WI38 (cell line): Measurements from ENCODE around the gene PAPSS1.
"Not testable (repeated sequence)": the region's sequence is repeated elsewhere in the genome, so short reads cannot be mapped to it uniquely, and the experiment has no call there.

ENCODE experiments used
- H3K4me3 ChIP-seq: 2 replicates; pipeline ENCODE4 v1.5.1; 2011; ENCODE audit warnings: low read depth, mild to moderate bottlenecking, control low read depth, low read length
- TF ChIP-seq, protein P1 (sequence below): IDR thresholded peaks from 2 replicates; pipeline ENCODE4 v1.5.1; 2012; ENCODE audit warnings: low read depth, mild to moderate bottlenecking, control low read depth, low read length

PAPSS1 gene

DNA sequence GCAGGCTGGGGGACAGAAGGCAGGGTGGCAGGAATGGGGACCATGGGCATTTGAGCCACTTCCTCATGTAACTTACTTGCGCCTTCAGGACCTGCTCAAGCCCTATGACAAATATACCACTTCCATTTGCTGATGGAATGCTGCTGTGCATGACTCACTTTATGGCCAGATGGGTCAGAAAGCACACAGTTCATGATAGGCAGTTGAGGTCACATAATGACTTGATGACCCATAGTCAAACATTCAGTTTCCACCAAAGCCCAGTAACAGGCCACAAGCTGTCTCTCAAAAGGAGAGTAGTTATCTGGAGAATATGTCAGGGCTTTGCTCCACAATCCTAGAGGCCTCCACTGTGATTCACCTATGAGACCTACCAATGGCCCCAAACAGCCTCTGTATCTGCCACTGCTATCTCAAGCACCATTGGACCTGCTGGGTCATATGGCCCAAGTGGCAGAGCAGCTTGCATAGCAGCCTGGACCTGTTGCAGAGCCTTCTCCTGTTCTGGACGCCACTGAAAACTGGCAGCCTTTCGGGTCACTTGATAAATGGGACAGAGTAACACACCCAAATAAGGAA, 5.3 kb upstream of the PAPSS1 start:
- TF ChIP-seq, protein P1, sequence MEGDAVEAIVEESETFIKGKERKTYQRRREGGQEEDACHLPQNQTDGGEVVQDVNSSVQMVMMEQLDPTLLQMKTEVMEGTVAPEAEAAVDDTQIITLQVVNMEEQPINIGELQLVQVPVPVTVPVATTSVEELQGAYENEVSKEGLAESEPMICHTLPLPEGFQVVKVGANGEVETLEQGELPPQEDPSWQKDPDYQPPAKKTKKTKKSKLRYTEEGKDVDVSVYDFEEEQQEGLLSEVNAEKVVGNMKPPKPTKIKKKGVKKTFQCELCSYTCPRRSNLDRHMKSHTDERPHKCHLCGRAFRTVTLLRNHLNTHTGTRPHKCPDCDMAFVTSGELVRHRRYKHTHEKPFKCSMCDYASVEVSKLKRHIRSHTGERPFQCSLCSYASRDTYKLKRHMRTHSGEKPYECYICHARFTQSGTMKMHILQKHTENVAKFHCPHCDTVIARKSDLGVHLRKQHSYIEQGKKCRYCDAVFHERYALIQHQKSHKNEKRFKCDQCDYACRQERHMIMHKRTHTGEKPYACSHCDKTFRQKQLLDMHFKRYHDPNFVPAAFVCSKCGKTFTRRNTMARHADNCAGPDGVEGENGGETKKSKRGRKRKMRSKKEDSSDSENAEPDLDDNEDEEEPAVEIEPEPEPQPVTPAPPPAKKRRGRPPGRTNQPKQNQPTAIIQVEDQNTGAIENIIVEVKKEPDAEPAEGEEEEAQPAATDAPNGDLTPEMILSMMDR = no peak
- H3K4me3 ChIP-seq = no peak overlapping the region

DNA sequence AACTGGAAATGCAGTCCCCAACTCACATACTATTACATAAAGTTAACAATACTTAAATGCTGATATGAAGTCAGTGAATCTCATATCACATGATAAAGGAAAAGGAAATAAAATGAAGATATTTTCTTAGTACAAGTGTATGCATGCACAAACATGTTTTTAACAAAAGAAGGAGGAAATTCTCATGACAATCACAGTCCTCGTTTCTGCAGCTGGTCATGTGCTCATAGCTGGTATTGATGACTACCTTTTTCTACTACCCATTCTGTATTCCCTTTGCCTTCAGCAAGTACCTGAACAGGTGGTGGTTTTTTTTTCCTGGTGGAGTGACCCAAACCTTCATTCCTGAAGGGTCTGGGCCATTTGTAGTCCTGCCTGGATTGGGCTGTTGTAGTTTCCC, 3.3 kb upstream of the PAPSS1 start:
- not testable (repeated sequence) for H3K4me3 ChIP-seq

DNA sequence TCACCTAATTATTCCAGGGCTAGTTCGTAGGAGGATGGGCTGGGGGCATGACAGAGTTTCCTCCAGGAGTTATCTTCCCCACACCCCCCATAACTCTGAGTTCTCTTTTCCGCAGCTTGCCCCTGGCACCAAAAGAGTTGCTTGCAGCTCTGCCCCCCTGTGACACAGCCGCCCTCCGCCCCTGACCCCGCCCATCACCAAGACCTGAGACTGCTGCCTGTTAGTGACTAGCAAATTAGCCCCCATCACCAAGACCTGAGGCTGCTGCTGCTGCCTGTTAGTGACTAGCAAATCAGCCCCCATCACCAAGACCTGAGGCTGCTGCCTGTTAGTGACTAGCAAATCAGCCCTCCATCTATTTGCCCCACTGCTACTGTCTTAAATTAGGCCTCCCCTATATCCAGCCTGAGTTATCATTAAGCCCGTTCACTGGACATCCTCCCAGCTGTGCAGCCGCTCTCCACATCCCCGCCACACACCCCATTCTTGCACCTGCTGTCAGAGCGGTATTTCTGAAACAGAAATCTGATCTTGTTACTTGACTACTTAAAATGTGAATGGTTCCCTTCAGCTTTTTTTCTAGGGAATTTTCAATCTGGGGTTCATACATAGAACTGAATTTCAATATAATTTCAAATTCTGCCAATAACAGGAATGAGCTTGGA, 1.5 kb upstream of the PAPSS1 start:
- TF ChIP-seq, protein P1 = no peak
- H3K4me3 ChIP-seq = no peak overlapping the region

DNA sequence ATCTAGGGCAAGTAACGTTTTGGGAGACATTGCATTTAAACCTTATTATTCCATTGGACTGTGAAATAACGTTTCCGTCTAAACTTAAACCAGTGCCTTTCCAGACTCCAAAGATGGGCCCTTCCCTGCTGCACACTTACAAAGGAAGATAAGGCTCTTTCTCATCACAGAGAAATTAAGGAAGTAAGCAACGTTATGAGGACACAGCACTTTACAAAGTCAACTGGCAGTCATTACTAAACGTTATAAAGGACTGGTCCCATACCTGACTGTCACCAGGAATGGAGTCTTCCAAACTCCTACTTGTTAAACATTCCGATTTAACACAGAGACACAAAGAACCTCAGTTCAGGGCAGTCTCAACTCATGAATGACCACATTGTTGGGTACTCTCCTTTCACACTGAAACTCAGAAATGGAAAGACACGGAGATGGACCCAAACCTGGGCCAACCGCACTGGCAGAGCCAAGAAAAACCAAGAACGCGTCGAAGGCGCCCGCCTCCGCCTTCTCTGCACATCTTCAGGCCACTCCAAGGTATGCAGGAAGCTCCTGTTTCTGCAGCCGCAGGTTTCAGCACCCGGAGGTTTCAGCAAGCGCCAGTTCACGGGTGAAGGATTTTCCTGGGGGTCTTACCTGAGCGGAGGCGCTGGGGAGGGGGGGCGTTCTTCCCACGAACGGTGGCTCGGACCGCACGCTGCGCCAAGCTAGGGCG, 670 bp downstream of the PAPSS1 start:
- H3K4me3 ChIP-seq = peak overlapping the region; percentile 90
- TF ChIP-seq, protein P1 = no peak

DNA sequence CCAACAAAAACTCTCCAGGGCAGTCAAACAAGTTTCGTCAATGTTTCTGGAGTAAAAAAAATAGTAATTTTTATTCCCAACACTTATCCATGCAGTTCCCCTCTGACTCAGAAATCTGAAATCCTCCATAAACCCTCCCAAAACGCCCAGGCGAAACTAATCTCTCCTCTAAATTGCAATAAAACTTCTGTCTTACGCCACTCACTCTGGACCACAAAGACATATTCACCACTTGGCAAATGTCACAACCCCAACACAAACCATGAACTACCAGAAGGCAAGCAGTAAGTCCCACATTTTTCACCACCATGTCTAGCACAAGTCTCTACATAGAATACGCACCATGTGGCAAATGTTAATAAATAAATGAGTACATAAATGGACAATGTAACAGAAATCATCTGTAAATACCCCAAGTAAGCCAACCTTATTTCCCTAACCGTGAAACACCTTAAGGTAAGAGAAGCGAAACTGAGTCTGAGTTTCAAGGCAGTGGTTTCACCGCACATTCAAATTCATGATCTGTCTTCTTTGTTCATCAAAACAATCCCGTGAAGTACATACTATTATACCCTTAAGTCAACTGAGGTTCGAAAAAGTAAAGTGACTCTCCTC, 1.6 kb downstream of the PAPSS1 start:
- H3K4me3 ChIP-seq = peak overlapping the region; percentile 90
- TF ChIP-seq, protein P1 = no peak

DNA sequence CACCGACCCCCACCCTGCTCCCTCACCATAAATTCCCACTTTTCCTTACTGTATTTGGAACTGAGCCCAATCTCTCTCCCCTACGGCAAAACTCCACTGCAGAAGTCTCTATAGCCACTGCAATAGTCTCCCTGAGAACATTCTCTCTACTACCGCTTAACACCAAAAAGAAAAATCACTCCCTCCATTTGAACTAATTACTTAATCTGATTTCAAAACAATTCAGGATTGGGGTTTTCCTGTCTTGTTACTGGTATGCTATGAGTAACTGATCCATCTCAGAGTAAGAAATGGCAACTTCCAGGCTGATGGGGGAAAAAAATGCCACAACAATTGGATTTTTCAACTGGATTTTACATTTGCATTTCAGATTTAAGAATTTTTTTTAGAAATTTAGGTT, 5.8 kb downstream of the PAPSS1 start:
- H3K4me3 ChIP-seq = no peak overlapping the region
- TF ChIP-seq, protein P1 = no peak

DNA sequence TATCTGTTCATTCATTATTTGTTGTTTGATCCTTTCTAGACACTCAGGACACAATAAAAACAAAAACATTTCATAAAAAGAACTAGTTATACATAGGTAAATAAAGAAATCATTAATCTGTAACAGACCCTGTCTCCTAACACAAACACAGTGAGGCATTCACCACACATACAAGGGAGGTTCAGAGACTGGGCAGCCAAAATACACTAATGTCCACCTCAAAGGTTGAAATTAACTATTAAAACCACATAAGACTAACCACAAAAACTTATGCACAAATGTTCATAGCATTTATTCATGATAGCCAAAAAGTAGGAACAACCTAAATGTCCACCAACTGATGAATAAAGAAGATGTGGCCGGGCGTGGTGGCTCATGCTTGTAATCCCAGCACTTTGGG, 7.8 kb downstream of the PAPSS1 start:
- no peak overlapping the region for H3K4me3 ChIP-seq
- TF ChIP-seq, protein P1 = no peak
